ENCODE results near the gene RARG.

Gene RARG

GRCh38 chr12:53231921-53232645 is at the start of gene RARG:
Gene RARG (minus strand): TSS chr12:53232209. CDS start chr12:53227545, 4,664 bp downstream.
- DNase-seq (ENCODE audit: low read depth, low spot score), result no peak

- no peak for DNase-seq (ENCODE audit: low read depth, low spot score)
Observed at GRCh38 chr12:53279888-53280498, 48.0 kb upstream of the RARG start.

DNA sequence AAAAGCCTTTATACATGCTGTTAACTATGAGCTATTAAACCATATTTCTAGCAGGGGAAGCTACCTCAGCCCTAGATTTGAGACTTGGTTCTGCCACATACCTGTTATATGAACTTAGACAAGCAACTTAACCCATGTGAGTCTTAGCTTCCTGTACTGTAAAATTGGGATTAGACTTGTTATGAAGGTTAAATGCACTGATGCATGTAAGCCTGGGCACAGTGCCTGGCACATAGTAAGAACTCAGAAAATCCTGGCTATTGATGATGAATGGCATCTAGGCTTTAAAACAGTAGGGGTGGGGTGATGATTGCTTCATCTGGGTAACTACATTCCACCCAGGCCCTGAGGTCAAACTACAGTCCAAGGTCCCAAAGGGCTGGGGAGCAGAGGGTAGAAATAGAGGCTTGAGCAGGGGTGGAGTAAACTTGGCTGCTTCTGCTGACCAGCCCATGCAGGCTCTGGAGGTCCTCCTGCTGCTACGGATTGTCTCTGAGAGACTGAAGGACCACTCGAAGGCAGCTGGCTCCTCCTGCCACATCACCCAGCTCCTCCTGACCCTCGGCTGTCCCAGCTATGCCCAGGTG is 47.4 kb upstream of the RARG start:
- DNase-seq (ENCODE audit: low read depth, low spot score), result no peak

DNA sequence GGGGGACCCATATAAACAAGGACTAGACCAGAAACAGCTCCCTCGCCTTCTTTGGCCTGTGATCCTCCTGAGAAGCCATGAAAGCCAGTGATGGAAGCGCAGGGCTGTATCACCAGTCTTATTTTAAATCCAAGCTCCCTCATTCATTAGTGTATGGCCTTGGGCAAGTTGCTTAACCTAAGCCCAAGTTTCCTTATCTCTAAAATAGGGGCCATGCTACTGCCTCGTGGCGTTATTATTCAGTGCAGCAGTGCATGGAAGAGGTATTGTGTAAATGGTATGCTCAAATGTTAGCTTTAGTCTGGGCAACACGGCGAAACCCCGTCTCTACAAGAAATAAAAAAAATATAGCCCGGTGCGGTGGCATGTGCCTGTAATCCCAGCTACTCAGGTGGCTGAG is 46.0 kb upstream of the RARG start:
- no peak for DNase-seq (ENCODE audit: low read depth, low spot score)

DNA sequence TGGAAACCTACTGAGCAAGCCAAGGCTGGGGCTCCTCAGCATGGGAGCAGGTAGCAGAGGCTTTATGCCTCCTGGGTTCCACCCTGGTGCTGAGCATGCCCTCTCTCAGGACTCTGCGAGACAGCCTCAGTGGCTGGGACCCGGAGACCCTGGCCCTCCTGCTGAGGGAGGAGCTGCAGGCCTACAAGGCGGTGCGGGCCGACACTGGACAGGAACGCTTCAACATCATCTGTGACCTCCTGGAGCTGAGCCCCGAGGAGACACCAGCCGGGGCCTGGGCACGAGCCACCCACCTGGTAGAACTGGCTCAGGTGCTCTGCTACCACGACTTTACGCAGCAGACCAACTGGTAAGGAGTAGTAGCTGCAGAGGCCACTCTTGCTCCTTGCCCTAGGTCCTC is 44.5 kb upstream of the RARG start:
- no peak for DNase-seq (ENCODE audit: low read depth, low spot score)

DNA sequence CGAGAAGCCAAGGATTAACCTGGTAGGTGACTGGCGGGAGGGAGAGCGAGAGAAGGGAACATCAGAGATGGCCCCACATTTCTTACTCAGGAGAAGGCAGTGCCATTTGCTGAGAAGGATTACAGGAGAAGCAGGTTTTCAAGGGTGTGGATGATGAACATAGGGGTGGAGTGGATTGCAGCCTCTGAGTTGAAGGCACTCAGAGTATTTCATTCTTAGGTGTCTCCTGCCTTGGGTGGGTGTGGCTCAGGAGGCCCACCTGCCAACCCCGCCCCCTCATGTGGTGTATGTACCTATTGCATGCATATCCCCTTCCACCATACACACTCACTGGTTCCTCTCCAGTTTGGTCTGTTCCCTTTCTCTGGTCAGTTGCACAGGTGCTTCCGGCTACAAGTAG is 42.4 kb upstream of the RARG start:
- DNase-seq (ENCODE audit: low read depth, low spot score), result no peak

- DNase-seq (ENCODE audit: low read depth, low spot score), result peak; percentile 70
Observed at GRCh38 chr12:53268630-53269562, 36.9 kb upstream of the RARG start.

GRCh38 chr12:53267999-53268629 is 36.1 kb upstream of the RARG start, which contains the start of gene ESPL1:
Gene ESPL1 (plus strand): TSS chr12:53268299. CDS start chr12:53268767, 468 bp downstream.
- DNase-seq (ENCODE audit: low read depth, low spot score), result peak; percentile 87

- no peak for DNase-seq (ENCODE audit: low read depth, low spot score)
Observed at GRCh38 chr12:53267306-53267998, 35.4 kb upstream of the RARG start.

DNA sequence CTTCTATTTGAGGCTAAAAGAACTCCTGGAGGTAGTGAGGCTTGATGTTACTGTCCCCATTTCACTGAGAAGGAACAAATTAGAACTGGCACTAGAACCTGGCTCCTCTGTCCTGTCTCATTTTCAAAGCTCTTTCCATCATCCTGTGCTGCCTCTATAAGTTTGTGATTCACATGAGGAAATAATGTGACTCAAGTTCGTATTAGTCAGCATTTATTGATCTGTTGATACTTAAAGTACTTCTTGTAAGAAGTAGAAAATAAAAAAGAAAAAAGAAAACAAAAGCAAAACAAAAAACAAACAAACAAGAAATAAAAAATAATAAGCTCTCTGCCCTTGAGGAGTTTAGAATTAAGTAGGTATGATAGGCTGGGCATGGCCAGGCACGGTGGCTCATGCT is 33.8 kb upstream of the RARG start:
- no peak for DNase-seq (ENCODE audit: low read depth, low spot score)

GRCh38 chr12:53259891-53260290 is 27.9 kb upstream of the RARG start:
- no peak for DNase-seq (ENCODE audit: low read depth, low spot score)

GRCh38 chr12:53258541-53259539 is 26.8 kb upstream of the RARG start:
- no peak for DNase-seq (ENCODE audit: low read depth, low spot score)

GRCh38 chr12:53255996-53256395 is 24.0 kb upstream of the RARG start:
- no peak for DNase-seq (ENCODE audit: low read depth, low spot score)

DNA sequence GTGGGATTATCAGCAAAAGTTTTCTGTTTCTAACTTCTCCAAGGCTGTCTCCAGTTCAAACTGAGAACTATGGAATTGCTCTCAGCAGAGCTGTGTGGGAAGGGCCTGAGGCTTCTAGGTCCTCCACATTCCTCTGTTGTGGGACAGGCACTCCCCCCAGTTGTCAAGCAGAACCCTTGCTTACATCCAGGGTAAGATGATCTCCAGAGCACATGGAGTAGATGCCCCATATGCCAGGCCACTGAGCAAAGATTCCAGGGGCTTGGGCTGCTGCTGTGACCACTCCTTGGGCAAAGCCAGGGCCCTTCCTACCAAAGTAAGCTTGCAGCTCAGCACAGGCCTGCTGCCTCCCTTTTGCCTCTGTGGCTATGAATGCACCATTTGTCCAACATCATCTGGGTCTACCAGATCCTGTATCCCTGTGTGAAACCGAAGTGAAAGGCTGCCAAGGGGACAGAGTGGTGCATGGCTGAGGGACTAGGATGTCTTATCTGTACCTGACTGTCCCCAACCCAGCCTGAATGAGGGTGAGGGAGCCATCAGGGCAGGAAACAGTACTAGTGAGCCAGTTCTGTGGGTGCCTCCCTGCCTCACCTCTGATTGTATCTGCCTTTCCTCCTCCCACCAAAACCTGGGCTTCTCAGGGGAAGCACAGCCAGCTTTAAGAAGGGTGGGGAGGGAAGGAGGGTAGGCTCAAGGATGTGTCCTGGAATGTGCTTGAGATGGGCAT is 23.0 kb upstream of the RARG start:
- DNase-seq (ENCODE audit: low read depth, low spot score), result no peak

DNA sequence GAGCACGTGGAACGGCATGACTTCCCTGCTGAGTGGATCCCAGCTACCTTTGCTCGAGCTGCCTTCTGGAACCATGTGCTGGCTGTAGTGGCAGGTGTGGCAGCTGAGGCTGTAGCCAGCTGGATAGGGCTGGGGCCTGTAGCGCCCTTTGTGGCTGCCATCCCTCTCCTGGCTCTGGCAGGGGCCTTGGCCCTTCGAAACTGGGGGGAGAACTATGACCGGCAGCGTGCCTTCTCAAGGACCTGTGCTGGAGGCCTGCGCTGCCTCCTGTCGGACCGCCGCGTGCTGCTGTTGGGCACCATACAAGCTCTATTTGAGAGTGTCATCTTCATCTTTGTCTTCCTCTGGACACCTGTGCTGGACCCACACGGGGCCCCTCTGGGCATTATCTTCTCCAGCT is 21.3 kb upstream of the RARG start:
- DNase-seq (ENCODE audit: low read depth, low spot score), result no peak

DNA sequence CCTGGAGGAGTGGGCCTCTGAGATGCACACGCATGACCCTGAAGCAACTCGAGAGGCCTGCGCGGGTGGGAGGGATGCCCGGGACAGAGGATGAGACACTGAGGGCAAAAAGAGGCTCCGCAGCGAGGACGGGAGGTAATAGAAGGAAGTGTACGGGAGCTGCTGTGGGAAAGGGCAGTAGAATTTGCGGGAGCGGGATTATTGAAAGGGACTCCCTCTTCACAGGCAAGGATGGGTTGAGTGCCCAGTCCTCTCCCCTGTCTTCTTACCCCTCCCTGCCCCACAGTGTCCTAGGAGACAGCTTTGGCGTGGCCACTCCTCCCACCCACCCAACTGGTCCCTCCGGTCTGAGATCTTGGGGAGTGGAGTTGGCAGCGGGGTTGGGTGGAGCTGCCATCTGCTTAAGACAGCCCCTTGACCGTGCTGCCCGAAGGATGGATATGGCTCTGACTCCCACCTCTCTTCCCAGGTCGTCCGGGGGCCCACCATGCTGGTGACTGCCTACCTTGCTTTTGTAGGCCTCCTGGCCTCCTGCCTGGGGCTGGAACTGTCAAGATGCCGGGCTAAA is 20.4 kb upstream of the RARG start:
- DNase-seq (ENCODE audit: low read depth, low spot score), result no peak

GRCh38 chr12:53251477-53252348 is 19.7 kb upstream of the RARG start:
- peak; percentile 92 for DNase-seq (ENCODE audit: low read depth, low spot score)

- no peak for DNase-seq (ENCODE audit: low read depth, low spot score)
Observed at GRCh38 chr12:53245286-53245685, 13.3 kb upstream of the RARG start.

Measured in ELF-1 (cell line).